Hematopoietic multipotent progenitor cell (in vitro differentiated cells): ENCODE results near the gene HSD17B8. TPM values are rescaled to one million over a fixed set of nuclear protein-coding genes. Genes with fewer than 3 reads are reported as not detected.

ENCODE experiments used
- DNase-seq, 3 donors: peaks; one replicate each; pipeline ENCODE4 v3.0.0-alpha.2; 2011 to 2015; ENCODE audit warnings: low read depth in 2 of 3, low spot score in 2 of 3
- total RNA-seq: library from RNA; depleted of rRNA; stranded (reverse); fragments of >200 nt; gene quantifications from one replicate; pipeline ENCODE4 v1.2.3, GENCODE V29; 2012

The HSD17B8 gene
- total RNA-seq, 1 donor = 55.7 TPM

DNA sequence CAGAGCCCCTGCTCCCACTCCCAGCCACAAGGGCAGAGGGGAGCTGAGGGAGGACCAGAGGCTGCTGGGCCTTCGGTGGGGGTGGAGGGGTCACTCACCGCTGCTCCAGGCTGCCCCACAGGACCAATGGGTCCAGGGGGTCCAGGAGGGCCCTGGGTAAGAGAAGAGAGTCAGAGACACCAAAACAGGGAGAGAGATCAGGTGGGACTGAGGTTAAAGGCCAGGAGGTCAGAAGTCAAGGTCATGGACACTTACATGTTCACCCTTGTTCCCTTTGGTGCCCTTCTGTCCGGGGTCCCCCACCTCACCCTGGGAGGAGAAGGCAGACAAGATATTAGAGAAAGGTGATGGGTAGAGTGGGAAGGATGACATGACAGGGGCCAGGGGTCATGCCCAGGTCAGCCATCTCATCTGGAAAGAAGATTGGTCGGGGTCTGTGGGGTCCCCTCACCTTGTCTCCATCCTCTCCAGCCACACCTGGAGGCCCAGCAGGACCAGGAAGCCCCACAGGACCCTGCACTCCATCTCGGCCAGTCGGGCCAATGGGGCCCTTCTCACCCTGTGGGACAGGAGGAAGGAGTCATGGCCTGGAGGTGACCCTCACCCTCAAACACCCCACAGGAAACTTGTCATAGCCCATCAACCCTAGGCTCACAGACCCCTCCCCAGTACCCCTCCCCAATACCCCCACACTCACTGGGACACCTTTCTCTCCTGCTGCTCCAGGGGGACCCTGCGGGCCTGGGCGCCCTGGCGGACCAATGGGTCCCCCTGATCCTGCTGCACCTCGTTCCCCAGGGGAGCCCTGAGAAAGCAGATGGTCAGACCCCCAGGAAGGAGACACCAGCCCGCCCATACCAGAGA is 33.2 kb upstream of the HSD17B8 start:
- DNase-seq = no peak

DNA sequence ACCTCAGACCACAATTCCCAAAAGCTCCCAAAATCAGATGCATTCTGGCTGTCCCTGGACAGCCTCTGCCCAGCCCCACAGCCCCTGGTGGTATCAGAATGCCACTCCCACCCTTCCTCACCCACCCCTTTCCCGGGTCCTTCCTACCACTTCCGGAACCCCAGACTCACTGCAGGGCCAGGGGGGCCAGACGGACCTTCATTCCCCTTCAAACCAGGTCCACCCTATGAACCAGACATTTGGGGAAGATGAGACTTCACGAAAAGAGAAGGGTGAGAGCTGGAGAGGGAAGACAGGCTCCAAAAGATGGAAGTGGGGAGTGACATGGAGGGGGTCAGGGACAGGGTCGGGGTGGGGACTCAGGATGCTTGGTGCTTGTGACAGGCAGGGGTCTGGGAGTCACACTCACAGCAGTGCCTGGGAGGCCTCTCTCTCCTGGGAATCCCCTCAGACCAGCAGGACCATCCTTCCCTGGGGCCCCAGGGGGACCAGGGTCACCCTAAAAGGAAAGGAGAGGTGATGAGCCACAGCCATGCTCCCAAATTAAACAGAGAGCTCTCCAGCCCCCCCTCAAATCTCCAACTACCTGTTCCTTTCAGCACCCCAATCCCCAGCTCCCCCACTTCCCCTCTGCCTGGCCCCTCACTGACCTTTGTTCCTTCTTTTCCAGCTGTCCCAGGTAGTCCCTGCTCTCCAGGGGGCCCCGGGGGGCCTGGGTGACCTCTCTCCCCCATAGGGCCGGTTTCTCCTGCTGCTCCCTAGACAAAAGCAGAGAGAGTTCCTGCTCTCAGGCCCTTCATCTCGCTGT is 32.4 kb upstream of the HSD17B8 start:
- DNase-seq = no peak

DNA sequence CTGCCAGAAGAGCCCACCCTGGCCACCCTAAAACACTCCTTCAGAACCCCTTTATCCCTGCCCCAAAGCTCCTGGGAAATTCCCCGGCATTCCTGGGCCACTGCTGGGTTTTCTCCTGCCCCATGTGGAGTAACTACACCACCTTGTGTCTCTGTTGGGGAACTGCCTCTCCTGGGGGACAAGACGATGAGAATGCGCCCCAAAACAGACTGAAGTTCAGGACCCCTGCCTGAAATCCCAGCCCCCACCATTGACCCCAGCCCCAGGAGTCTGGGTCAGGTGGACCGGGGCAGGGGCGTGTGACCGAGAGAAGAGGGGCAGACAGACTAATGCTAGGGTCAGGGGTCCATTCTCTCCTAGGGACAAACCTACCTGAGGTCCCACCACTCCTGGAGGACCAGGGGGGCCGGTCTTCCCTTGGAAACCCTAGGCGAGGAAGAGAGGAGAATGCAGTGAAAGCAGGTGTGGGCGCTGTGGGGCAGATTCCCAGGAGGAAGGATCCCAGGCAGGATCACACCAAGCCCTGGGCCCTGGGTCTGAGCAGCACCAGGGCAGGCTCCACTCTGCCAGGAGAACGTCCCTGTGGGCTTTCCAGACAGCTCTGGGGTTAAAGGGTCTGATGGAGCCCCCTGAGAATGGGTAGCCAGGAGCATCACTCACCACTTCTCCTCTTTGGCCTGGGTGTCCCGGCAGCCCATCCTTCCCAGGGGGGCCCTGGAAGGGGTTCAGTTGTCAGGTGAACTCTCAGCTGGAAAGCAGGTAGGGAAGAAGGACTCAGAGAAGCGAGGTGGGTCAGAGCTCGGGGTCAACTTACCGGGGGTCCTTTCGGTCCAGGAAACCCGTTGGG is 31.5 kb upstream of the HSD17B8 start:
- peak in 1 of 3 donors; percentile 37 for DNase-seq

DNA sequence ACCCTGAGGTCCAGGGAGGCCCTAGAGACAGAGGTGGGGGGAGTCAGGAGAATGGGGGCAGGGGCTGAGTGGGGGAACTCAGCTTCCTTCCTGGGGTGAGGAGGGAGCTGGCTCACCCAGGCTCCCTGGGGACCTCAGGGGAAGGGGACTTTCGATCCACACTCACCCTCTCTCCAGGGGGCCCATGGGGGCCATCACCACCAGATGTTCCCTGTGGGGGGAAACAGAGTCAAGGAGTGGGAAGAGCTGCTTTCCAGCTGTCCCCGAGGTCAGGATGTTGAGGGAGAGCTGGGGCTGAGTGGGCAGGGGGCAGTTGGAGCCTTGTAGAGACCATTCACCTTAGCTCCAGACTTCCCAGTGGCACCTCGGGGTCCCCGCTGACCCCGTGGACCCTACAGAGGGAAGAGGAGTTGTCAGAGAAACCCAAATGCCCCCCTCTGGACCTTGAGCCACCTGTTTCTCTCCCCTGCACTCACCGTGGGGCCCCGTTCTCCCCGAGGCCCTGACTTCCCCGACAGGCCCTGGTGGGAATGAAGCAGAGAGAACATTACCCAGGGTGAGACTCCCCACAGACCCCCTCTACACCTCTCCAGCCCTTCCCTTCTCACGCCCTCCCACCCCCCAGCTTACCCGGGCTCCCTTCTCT is 30.8 kb upstream of the HSD17B8 start:
- DNase-seq = no peak

DNA sequence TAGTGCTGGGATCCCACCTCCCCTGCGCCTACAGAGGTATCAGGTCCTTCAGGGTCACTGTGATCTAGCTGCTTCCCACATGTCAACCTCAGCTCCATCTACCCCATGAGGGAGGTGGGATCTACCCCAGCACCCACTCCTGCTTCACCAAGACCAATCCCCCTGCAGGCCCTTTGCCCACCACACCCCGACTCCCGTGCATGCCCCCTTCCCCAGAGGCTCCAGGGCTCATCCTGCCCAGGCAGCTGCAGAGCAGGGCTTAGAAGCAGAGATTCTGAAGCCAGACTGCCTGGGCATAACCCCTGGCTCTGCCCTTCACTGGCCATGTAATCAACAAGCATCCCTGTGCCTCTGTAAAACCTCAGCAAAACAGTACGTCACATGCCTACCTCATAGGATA is 29.7 kb upstream of the HSD17B8 start:
- no peak for DNase-seq

DNA sequence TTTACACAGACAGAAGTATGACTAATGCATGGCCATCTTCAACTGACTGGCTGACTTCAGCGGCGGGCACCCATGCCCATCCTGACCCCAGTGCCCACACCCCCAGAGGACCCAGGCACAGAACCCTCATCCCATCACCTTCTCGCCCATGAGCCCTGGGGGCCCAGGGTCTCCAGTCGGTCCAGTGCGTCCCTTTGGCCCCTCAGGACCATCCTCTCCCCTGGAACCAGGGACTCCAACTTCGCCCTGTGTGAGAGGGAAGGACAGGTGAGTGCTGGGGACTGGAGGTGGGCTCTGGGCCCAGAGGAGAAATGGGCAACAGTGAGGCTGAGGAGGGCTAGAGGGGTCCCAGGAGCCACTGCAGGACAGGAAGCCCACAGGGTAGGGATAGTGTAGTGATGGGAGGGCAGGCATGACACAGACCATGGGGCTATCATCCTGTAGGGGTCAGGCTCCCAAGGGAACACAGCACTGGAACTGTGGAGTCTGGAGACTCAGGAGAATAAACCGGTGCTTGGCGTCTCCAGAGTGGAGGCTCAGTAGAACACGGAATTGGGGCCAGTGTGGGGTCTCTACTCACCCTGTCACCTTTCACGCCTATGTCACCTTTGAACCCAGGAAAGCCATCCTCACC is 28.9 kb upstream of the HSD17B8 start:
- no peak for DNase-seq

DNA sequence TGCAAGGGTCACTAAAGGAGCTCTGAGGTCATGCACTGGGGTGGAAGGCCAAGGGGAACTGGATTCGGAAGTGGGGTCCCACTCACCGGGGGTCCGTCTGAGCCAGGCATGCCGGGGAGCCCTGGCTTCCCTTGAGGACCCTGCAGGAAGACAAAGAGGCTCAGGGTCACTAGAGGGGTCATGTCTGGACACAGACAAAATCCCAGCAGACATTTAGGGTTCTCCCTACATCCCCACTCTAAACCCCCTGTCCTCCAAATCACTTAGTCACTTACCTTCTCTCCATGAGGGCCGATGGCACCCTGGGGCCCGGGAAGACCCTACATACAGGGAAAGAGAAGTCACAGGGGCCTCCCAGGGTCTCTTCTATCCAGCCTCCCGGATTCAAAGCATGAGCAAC is 27.5 kb upstream of the HSD17B8 start:
- no peak for DNase-seq

DNA sequence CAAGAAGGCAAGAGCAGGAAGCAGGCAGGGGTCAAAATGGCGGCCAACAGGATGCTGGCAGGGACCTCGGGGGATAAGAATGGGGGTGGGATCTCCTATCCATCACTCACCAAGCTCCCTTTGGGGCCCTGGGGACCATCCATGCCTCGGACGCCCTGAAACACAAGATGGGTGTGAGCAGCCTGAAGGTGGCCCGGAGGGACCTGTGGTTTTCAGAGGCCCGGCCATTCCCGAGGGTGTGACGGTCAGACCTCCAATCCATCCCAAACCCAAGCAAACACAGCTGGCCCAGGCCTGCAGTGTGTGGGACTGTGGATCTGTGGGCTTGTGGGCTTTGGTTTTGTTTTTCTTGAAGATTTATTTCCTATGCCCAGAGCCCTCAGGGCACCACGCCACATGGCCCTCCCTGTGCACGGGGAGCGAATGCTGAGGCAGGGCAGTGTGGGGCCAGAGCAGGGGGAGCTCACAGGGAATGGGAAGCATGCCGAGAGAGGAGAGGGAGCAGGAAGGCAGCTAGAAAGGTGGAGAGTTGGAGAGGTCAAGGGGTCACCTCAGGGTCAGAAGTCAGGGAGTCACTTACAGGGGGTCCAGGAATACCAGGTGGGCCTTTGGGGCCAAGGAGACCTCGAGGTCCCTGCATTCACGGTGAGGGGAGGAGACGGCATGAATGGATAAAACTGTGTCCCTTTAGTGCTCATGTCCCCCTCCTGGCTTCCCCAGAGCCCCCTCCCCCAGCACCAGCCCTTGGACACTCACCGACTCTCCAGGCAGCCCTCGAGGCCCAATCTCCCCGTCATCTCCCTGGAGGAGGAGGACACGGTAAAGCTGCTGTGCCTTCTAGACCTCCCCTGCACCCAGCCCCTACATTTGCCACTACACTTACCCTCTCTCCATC is 26.7 kb upstream of the HSD17B8 start:
- DNase-seq = no peak

DNA sequence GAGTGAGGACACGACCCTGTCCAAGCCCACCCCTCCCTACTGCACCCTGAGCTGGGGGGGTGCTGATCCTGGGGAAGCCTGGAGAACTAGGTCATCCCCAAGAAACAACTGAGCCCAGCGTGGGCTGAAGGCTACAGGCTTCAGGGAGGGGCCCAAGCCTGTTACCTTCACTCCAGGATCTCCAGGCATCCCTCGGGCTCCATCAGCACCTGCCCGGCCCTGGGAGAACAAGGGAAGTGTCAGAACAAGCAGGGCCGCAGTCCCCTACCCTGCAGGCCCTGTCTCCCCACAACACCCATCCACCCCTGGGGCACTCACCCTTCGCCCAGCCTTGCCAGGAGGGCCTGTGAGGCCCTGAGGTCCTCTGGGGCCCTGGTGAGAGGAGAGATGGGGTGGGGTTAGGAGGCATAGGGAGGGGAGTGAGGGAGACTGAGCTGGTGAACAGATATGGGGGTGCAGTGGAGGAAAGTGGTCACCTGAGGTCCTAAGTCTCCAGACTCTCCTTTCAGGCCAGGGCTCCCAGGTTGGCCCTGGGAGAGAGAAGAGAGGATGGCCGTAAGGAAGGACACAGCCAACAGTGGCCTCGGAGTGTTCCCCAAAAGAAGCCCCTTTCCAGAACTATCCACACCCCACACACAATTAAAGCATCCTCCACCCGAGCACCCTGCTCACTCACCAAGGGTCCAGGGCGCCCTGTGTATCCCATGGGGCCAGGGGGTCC is 25.5 kb upstream of the HSD17B8 start:
- DNase-seq = no peak

DNA sequence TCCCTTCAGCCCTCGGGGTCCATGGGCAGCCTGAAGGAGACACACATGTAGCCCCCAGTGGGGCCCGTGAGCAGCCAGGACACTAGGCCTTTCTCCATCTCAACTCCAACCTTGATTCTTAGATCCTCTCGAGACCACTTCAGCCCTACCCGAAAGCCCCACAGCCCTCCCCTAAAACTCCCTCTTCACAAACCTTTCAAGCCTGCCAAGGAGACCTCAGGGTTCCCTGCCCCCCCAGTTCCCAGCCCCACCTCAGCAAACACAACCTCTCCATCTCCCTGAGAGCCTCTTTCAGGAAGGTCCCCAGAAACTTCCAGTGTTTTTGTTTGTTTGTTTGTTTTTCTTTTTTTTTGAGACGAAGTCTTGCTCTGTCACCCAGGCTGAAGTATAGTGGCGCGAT is 23.3 kb upstream of the HSD17B8 start:
- DNase-seq = no peak

DNA sequence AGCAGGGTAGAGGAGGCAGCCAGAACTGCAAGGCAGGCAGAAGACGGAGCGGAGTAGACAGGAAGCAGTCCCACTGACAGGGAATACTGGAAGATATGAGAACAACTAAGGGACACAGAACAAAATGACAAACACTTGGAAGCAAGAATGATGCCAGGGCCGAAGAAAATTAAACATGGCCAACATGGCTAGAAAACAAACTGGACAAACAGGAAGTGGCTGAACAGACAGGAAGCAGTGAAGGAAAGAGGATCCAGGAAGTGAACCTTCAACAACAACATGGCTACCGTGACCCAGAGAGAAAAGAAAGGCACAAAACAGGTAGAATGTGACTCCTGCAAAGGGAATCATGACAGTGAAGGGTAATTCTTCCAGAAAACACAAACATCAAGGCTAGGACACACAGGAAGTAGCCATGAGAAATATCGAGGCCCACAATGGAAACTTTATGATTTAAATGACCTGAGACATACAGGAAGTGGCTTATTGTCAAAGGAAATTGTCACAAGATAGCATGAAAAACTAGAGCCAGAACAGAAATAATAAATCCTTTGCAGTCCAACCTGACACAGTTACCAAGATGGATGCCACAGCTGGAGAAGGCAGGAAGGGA is 21.3 kb upstream of the HSD17B8 start:
- DNase-seq = peak in 1 of 3 donors; percentile 29

DNA sequence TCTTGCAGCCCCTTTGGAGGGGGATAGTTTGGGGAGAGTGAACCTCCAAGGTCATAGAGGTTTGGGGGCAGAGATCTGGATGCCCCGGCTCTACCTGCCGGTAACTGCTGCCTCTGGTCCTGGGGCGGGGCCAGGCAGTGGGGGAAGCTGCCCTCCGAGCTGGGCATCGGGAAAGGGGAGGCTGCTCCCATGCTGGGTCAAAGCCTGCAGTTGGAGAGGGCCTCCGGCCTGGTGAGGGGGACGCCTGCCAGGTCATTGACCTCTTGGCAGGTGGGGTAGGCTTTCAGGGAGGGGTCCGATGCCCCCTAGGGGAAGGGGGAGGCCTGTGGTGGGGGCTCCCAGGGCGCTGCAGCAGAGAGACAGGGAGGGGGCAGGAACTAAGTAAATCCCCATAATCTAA is 19.3 kb upstream of the HSD17B8 start:
- no peak for DNase-seq

DNA sequence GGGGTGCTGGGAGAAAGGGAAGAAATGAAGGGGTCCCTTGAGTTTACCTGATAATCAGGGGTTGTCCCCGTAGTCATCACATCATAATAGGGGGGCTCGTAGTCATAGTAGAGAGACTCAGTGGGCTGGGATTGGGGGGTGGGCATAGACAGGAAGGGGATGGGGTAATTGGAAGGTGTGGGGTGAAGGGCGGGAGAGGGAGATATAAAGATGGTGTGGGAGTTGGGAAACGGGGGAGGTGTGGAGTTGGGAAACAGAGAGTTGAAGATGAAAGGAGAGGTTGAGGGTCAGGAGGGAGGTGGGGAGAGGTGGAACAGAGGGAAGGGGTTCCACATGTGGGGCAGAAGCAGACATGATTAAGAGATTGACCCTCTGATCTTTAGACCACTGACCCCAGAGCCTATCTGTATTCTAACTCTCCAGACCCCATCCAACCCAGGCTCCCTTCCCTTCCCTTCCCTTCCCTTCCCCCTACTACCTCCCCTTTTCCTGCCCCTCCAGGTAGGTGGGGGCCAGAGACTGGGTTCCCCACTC is 18.7 kb upstream of the HSD17B8 start:
- no peak for DNase-seq

DNA sequence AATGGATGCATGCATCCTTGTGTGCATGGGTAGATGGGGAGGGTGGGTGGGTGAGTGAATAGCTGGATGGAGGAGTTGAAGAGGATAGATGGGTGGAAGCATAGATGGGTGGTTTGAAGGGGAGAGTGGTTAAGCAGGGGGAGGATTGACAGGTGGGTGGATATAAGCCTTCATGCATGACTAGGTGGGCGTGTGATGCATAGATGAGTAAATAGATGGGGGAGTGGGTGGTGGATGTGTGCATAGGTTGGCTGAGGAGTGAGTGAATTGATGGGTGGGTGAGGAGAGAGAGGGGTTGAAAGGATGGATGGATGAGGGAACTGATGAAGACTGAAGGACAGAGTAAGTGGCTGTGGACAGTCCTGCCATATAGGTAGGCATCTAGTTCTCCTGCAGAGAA is 16.6 kb upstream of the HSD17B8 start:
- no peak for DNase-seq

DNA sequence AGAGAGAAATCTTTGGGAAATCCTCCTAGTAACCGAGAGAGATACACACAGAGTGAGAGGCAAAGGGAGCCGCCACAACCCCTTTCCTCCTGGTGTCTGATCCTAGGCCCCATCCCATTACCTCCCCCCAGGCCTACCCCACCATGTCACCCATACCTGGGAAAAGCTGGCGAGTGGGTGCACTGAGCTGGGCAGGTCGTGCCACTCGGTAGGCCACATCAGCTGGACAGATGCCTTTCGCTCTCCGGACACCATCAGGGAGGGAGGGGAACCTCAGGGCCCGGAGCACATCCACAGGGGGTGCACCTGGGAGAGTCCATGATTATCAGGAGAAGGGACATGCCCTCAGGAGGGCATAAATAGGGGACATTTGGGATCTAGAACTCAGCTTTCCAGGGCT is 15.3 kb upstream of the HSD17B8 start:
- DNase-seq = no peak

DNA sequence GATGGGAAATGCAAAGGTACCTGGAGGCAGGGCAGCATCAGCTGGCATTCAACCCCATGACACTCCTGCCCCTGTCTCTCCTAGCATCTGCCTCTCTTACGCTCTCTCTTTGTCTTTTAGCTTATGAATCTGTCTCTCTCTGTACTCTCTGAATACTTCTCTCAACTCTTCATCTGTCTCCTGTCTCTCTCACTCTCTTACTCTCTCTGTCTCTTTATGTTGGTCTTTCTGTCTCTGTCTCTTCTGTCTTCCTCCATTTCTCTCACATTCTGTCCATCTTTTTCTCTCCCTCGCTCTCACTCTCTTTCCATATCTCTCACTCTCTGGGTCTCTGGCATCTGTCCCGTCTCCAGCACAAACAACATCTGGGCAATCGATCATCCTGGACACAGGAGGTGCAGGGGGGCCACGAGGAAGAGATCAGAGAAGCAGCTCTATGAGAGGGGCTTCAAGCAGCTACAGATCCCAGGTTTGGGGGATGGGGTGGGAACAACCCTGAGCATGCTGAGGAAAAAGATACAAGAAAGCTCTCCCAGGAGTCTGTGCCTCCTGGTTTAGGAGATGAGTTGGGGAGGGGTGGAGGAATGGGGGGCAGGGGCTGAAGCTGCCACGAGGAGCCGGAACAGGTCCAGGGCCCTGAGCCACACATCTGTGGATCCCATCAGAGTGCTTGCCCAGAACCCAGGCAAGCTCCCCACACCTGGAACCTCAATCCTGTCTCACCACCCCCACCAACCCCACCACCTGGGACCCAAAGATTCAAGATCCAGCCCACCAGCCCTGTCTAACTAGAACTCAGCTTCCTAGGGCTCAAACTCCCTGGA is 14.6 kb upstream of the HSD17B8 start:
- DNase-seq = no peak
